ENCODE results near the gene AP4E1. TPM values are rescaled to one million over a fixed set of nuclear protein-coding genes. Genes with fewer than 3 reads are reported as not detected.
"Not testable (repeated sequence)": the region's sequence is repeated elsewhere in the genome, so short reads cannot be mapped to it uniquely, and the experiment has no call there.

The AP4E1 gene
- total and polyA plus RNA-seq, 4 donors, result 2.3 to 12.6 (median 7.3) TPM

DNA sequence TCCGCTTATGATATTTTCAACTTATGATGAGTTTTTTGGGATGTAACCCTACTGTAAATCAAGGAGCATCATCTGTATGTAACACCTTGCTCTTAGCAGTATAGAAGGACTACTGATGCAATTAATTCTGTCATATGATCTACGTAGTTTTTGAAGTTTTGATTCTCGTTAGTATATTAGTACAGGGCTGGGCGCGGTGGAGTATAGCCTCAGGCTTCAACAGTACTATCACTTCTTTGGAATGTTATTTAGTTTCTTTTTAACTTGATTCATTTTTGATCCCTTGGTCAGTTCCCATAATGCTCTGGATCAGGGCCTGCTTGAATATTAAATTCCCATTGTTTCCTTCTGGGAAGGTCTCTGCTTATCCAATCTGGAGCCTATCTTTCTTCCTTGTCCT, 23.9 kb upstream of the AP4E1 start:
- DNase-seq (no peak), ATAC-seq (ENCODE audit: low FRiP score) (no peak)
- Histone ChIP-seq H3K27me3 (ENCODE audit: control insufficient read depth in 1 of 2, insufficient read depth in 2 of 2, low read length in 1 of 2) (no peaks in the 10 kb centered on the region), H3K27ac (ENCODE audit: low read depth in 1 of 2, low read length in 2 of 2) (no peak overlapping the region), H3K4me1 (ENCODE audit: control insufficient read depth in 1 of 2, insufficient read depth in 2 of 2, low read length in 2 of 2) (peaks cover 0 to 3% of the 10 kb centered on the region in 2 donors), H3K36me3 (ENCODE audit: control insufficient read depth in 1 of 2, insufficient read depth in 2 of 2, low read length in 1 of 2) (no peaks in the 10 kb centered on the region), H3K4me3 (ENCODE audit: low read length in 2 of 2) (no peak overlapping the region), H3K9me3 (ENCODE audit: control insufficient read depth, low read length) (no peaks in the 10 kb centered on the region)
- intact Hi-C loops (cut with DNase I), result loop anchor here in 1 of 2 donors (5.0 kb wide), 1 partner anchor 117 kb away; the partner anchor contains the start of gene SPPL2A
- 89 to 92% methylated on average over 5 of the region's 5 CpGs for WGBS, 2 donors

DNA sequence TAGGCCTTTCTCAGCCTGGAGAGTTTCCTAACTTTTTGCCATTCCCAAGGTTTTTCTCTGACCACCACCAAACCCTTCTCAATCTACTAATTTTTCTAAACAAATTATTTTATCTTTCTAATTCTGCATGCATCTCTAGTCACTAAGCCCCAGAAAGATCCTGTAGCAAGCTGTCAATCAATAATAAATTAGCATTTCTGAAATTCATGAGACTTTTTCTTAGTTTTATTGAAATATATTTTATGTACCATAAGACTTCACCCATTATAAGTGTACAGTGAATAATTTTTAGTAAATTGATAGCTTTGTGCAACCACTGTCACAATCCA, 22.4 kb upstream of the AP4E1 start:
- peaks cover 0 to 3% of the 10 kb centered on the region in 2 donors for H3K4me1 ChIP-seq (ENCODE audit: control insufficient read depth in 1 of 2, insufficient read depth in 2 of 2, low read length in 2 of 2)
- H3K36me3 ChIP-seq (ENCODE audit: control insufficient read depth in 1 of 2, insufficient read depth in 2 of 2, low read length in 1 of 2), result no peaks in the 10 kb centered on the region
- no peak overlapping the region for H3K27ac ChIP-seq (ENCODE audit: low read depth in 1 of 2, low read length in 2 of 2)
- no peak for ATAC-seq (ENCODE audit: low FRiP score)
- intact Hi-C loops (cut with DNase I), result loop anchor here in 1 of 2 donors (5.0 kb wide), 1 partner anchor 209 kb away; no protein-coding TSS in a partner anchor
- no peak for DNase-seq
- no peaks in the 10 kb centered on the region for H3K27me3 ChIP-seq (ENCODE audit: control insufficient read depth in 1 of 2, insufficient read depth in 2 of 2, low read length in 1 of 2)
- H3K4me3 ChIP-seq (ENCODE audit: low read length in 2 of 2), result no peak overlapping the region
- no peaks in the 10 kb centered on the region for H3K9me3 ChIP-seq (ENCODE audit: control insufficient read depth, low read length)

DNA sequence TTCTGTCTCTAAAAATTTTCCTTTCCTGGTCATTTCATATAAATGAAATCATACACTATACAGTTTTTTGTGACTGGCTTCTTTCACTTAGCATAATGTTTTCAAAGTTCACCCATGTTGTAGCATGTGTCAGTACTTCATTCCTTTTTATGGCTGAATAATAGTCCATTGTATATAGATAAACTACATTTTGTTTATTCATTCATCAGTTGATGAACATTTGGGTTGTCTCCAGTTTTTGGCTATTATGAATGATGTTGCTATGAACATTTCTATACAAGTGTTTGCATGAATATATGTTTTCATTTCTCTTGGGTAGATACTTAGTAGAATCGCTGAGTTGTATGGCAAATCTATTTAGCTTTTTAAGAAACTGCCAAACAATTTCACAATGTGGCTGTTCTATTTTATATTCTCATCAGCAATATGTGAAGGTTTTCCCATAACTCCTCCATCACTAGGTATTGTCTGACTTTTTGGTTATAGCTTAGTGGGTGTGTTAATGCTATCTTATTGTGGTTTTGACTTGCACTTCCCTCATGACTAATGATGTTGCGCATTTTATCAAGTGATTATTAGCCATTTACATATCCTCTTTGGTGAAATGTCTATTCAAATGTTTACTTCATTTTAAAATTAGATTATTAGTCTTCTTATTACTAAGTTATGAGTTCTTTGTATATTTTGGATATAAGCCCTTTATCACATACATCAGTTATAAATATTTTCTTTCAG, 21.7 kb upstream of the AP4E1 start:
- Histone ChIP-seq H3K27ac (ENCODE audit: low read depth in 1 of 2, low read length in 2 of 2) (no peak overlapping the region), H3K9me3 (ENCODE audit: control insufficient read depth, low read length) (no peaks in the 10 kb centered on the region), H3K4me1 (ENCODE audit: control insufficient read depth in 1 of 2, insufficient read depth in 2 of 2, low read length in 2 of 2) (peaks cover 0 to 3% of the 10 kb centered on the region in 2 donors), H3K36me3 (ENCODE audit: control insufficient read depth in 1 of 2, insufficient read depth in 2 of 2, low read length in 1 of 2) (no peaks in the 10 kb centered on the region), H3K27me3 (ENCODE audit: control insufficient read depth in 1 of 2, insufficient read depth in 2 of 2, low read length in 1 of 2) (no peaks in the 10 kb centered on the region), H3K4me3 (ENCODE audit: low read length in 2 of 2) (no peak overlapping the region)
- DNase-seq (no peak), ATAC-seq (ENCODE audit: low FRiP score) (no peak)
- WGBS, 2 donors, result 97% methylated on average over 2 of the region's 2 CpGs
- intact Hi-C loops (cut with DNase I), result loop anchor here in 1 of 2 donors (5.0 kb wide), 1 partner anchor 209 kb away; no protein-coding TSS in a partner anchor

DNA sequence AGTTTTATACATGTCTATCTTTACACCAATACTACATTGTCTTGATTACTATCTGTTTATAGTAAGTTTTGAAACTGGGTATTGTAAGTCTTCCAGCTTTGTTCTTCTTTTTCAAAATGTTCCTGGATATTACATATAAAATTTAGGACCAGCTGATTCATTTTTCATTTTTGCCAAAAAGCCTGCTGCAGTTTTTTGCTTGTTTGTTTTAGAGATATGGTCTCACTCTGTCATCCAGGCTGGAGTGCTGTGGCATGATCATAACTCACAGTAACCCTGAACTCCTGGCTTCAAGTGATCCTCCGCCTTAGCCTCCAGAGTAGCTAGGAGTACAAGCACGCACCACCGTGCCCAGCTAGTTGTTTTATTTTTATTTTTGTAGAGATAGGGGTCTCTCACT, 20.4 kb upstream of the AP4E1 start:
- H3K4me3 ChIP-seq (ENCODE audit: low read length in 2 of 2), result no peak overlapping the region
- peaks cover 0 to 3% of the 10 kb centered on the region in 2 donors for H3K4me1 ChIP-seq (ENCODE audit: control insufficient read depth in 1 of 2, insufficient read depth in 2 of 2, low read length in 2 of 2)
- ATAC-seq (ENCODE audit: low FRiP score) (no peak), DNase-seq (no peak)
- H3K9me3 ChIP-seq (ENCODE audit: control insufficient read depth, low read length), result no peaks in the 10 kb centered on the region
- intact Hi-C loops (cut with DNase I), result loop anchor here in 1 of 2 donors (5.0 kb wide), 1 partner anchor 211 kb away; no protein-coding TSS in a partner anchor
- H3K36me3 ChIP-seq (ENCODE audit: control insufficient read depth in 1 of 2, insufficient read depth in 2 of 2, low read length in 1 of 2), result no peaks in the 10 kb centered on the region
- H3K27me3 ChIP-seq (ENCODE audit: control insufficient read depth in 1 of 2, insufficient read depth in 2 of 2, low read length in 1 of 2), result no peaks in the 10 kb centered on the region
- WGBS, 2 donors, result 33 to 43% methylated on average over 3 of the region's 3 CpGs
- no peak overlapping the region for H3K27ac ChIP-seq (ENCODE audit: low read depth in 1 of 2, low read length in 2 of 2)

DNA sequence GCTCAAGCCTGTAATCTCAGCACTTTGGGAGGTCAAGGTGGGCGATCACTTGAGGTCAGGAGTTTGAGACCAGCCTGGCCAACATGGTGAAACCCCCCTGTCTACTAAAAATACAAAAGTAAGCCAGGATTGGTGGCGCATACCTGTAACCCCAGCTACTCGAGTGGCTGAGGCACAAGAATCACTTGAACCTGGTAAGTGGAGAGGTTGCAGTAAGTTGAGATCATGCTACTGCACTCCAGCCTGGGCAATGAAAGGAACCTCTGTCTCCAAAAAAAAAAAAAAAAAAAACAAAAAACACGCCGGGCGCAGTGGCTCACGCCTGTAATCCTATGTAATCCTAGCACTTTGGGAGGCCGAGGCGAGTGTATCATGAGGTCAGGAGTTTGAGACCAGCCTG, 18.9 kb upstream of the AP4E1 start:
- intact Hi-C loops (cut with DNase I), result loop anchor here in 1 of 2 donors (5.0 kb wide), 1 partner anchor 212 kb away; no protein-coding TSS in a partner anchor
- Histone ChIP-seq H3K9me3 (ENCODE audit: control insufficient read depth, low read length) (no peaks in the 10 kb centered on the region), H3K27me3 (ENCODE audit: control insufficient read depth in 1 of 2, insufficient read depth in 2 of 2, low read length in 1 of 2) (no peaks in the 10 kb centered on the region), H3K4me3 (ENCODE audit: low read length in 2 of 2) (no peak overlapping the region), H3K4me1 (ENCODE audit: control insufficient read depth in 1 of 2, insufficient read depth in 2 of 2, low read length in 2 of 2) (peaks cover 0 to 3% of the 10 kb centered on the region in 2 donors), H3K36me3 (ENCODE audit: control insufficient read depth in 1 of 2, insufficient read depth in 2 of 2, low read length in 1 of 2) (no peaks in the 10 kb centered on the region), H3K27ac (ENCODE audit: low read depth in 1 of 2, low read length in 2 of 2) (no peak overlapping the region)
- ATAC-seq (ENCODE audit: low FRiP score) (no peak), DNase-seq (no peak)
- WGBS, 2 donors, result 96 to 98% methylated on average over 9 of the region's 9 CpGs

DNA sequence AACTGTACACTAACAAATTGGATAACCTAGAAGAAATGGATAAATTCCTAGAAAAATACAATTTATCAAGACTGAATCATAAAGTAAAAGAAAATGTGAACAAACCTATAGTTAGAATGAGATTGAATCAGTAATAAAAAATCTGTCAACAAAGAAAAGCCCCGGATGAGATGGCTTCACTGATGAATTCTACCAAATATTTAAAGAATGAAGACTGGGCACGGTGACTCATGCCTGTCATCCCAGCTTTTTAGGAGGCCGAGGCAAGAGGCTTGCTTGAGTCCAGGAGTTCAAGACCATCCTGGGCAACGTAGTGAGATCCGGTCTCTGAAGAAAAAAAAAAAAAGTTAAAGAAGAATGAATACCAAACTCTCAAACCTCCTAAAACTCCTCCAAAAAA, 17.7 kb upstream of the AP4E1 start:
- Histone ChIP-seq H3K27me3 (ENCODE audit: control insufficient read depth in 1 of 2, insufficient read depth in 2 of 2, low read length in 1 of 2) (no peaks in the 10 kb centered on the region), H3K9me3 (ENCODE audit: control insufficient read depth, low read length) (no peaks in the 10 kb centered on the region), H3K4me1 (ENCODE audit: control insufficient read depth in 1 of 2, insufficient read depth in 2 of 2, low read length in 2 of 2) (no peaks in the 10 kb centered on the region), H3K4me3 (ENCODE audit: low read length in 2 of 2) (no peak overlapping the region), H3K36me3 (ENCODE audit: control insufficient read depth in 1 of 2, insufficient read depth in 2 of 2, low read length in 1 of 2) (no peaks in the 10 kb centered on the region), H3K27ac (ENCODE audit: low read depth in 1 of 2, low read length in 2 of 2) (no peak overlapping the region)
- intact Hi-C loops (cut with DNase I), result no loop called here
- 73 to 77% methylated on average over 5 of the region's 5 CpGs for WGBS, 2 donors
- ATAC-seq (ENCODE audit: low FRiP score), result no peak
- DNase-seq, result no peak

DNA sequence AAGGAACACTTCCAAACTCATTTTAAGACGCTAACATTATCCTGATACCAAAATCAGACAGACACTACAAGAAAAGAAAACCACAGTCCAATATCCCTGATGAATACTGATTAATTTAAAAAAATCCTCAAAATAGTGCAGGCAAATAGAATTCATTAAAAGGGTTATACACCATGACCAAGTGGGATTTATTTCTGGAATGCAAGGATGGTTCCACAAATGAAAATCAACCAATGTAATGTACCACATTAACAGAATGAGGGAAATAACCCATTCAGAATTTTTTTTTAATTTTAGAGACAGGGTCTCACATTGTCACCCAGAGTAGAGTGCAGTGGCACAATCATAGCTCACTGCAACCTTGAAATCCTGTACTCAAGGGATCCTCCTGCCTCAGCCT, 17.3 kb upstream of the AP4E1 start:
- 89 to 99% methylated on average over 1 of the region's 1 CpG for WGBS, 2 donors
- Histone ChIP-seq H3K4me1 (ENCODE audit: control insufficient read depth in 1 of 2, insufficient read depth in 2 of 2, low read length in 2 of 2) (no peaks in the 10 kb centered on the region), H3K27me3 (ENCODE audit: control insufficient read depth in 1 of 2, insufficient read depth in 2 of 2, low read length in 1 of 2) (no peaks in the 10 kb centered on the region), H3K36me3 (ENCODE audit: control insufficient read depth in 1 of 2, insufficient read depth in 2 of 2, low read length in 1 of 2) (no peaks in the 10 kb centered on the region), H3K4me3 (ENCODE audit: low read length in 2 of 2) (no peak overlapping the region), H3K9me3 (ENCODE audit: control insufficient read depth, low read length) (no peaks in the 10 kb centered on the region), H3K27ac (ENCODE audit: low read depth in 1 of 2, low read length in 2 of 2) (no peak overlapping the region)
- ATAC-seq (ENCODE audit: low FRiP score), result no peak
- DNase-seq, result no peak
- intact Hi-C loops (cut with DNase I), result no loop called here

DNA sequence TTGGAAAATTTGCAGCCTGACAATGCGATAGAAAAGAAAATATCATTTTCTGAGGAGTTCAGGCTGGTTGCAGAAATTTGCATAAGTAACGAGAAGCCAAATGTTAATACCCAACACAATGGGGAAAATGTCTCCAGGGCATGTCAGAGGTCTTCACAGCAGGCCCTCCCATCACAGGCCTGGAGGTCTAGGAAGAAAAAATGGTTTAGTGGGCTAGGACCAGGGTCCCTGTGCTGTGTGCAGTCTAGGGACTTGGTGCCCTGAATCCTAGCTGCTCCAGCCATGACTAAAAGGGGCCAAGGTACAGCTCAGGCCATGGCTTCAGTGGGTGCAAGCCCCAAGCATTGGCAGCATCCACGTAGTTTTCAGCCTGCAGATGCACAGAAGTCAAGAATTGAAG, 14.5 kb upstream of the AP4E1 start:
- H3K9me3 ChIP-seq (ENCODE audit: control insufficient read depth, low read length), result no peaks in the 10 kb centered on the region
- intact Hi-C loops (cut with DNase I), result no loop called here
- DNase-seq, result no peak
- no peak overlapping the region for H3K4me3 ChIP-seq (ENCODE audit: low read length in 2 of 2)
- no peaks in the 10 kb centered on the region for H3K27me3 ChIP-seq (ENCODE audit: control insufficient read depth in 1 of 2, insufficient read depth in 2 of 2, low read length in 1 of 2)
- no peaks in the 10 kb centered on the region for H3K36me3 ChIP-seq (ENCODE audit: control insufficient read depth in 1 of 2, insufficient read depth in 2 of 2, low read length in 1 of 2)
- H3K4me1 ChIP-seq (ENCODE audit: control insufficient read depth in 1 of 2, insufficient read depth in 2 of 2, low read length in 2 of 2), result no peaks in the 10 kb centered on the region
- ATAC-seq (ENCODE audit: low FRiP score), result no peak
- WGBS, 2 donors, result 93 to 96% methylated on average over 3 of the region's 3 CpGs
- no peak overlapping the region for H3K27ac ChIP-seq (ENCODE audit: low read depth in 1 of 2, low read length in 2 of 2)

DNA sequence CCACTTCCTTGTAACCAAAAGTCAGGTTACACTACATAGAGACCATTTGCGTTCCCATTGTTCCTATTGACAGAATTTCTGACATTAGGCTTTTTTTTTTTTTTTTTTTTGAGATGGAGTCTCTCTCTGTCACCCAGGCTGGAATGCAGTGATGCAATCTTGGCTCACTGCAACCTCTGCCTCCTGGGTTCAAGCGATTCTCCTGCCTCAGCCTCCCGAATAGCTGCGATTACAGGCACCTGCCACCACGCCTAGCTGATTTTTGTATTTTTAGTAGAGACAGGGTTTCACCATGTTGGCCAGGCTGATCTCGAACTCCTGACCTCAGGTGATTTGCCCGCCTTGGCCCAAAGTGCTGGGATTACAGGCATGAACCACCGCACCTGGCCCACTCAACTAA, 7.1 kb upstream of the AP4E1 start:
- intact Hi-C loops (cut with DNase I); H3K36me3 ChIP-seq (ENCODE audit: control insufficient read depth in 1 of 2, insufficient read depth in 2 of 2, low read length in 1 of 2); ATAC-seq (ENCODE audit: low FRiP score); H3K4me1 ChIP-seq (ENCODE audit: control insufficient read depth in 1 of 2, insufficient read depth in 2 of 2, low read length in 2 of 2); H3K4me3 ChIP-seq (ENCODE audit: low read length in 2 of 2); H3K27me3 ChIP-seq (ENCODE audit: control insufficient read depth in 1 of 2, insufficient read depth in 2 of 2, low read length in 1 of 2); H3K27ac ChIP-seq (ENCODE audit: low read depth in 1 of 2, low read length in 2 of 2); DNase-seq; H3K9me3 ChIP-seq (ENCODE audit: control insufficient read depth, low read length): not testable (repeated sequence)
- WGBS, 2 donors, result 94% methylated on average over 8 of the region's 8 CpGs

All from aorta (tissue), 5 donors.